ENCODE results near the gene SCD. TPM values are rescaled to one million over a fixed set of nuclear protein-coding genes. Genes with fewer than 3 reads are reported as not detected.

SCD gene
- total and polyA plus RNA-seq, 2 of the 13 experiments (the other 11 are each of a cell fraction or from before 2014, with no cell fraction given): 492 to 512 TPM

DNA sequence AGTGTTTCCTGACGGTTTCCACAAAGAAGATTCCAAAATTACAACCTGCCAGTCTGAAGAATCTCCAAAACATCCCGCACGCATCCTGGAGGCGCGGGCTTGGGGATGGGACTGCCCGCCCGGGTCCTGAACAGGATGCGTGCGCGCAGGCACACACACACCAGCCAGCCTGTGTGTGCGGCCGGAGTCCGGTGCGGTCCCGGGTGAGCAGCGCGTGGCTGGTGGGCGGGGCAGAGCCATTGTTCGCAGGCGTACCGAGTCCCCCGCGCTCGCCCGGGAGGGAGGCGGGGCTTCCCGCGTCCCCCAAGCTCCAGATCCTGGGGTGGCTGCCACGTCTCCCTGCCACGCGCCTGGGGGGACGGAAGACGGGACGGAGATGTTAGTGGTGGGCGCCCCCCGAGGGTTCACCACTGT is 675 bp upstream of the SCD start (continued):
- no peak for TF ChIP-seq HMGXB3 (CRISPR knock-in tag; IDR thresholded peaks at IDR 0.05; ENCODE audit: borderline replicate concordance)
- TF ChIP-seq FOSL1 (CRISPR knock-in tag; IDR thresholded peaks at IDR 0.05; ENCODE audit: borderline replicate concordance): no peak
- TF ChIP-seq, protein P1, sequence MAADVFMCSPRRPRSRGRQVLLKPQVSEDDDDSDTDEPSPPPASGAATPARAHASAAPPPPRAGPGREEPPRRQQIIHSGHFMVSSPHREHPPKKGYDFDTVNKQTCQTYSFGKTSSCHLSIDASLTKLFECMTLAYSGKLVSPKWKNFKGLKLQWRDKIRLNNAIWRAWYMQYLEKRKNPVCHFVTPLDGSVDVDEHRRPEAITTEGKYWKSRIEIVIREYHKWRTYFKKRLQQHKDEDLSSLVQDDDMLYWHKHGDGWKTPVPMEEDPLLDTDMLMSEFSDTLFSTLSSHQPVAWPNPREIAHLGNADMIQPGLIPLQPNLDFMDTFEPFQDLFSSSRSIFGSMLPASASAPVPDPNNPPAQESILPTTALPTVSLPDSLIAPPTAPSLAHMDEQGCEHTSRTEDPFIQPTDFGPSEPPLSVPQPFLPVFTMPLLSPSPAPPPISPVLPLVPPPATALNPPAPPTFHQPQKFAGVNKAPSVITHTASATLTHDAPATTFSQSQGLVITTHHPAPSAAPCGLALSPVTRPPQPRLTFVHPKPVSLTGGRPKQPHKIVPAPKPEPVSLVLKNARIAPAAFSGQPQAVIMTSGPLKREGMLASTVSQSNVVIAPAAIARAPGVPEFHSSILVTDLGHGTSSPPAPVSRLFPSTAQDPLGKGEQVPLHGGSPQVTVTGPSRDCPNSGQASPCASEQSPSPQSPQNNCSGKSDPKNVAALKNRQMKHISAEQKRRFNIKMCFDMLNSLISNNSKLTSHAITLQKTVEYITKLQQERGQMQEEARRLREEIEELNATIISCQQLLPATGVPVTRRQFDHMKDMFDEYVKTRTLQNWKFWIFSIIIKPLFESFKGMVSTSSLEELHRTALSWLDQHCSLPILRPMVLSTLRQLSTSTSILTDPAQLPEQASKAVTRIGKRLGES (CRISPR knock-in tag; IDR thresholded peaks at IDR 0.05; ENCODE audit: borderline replicate concordance): peak; percentile 84; the same call in 1 of the 2 replicates
- no peak for TF ChIP-seq FOXP1 (IDR thresholded peaks at IDR 0.05)
- peak; percentile 76 for TF ChIP-seq FOXP1 (CRISPR knock-in tag; IDR thresholded peaks at IDR 0.05)
- peak; percentile 75 for TF ChIP-seq ZMYM3 (CRISPR knock-in tag; IDR thresholded peaks at IDR 0.05)
- TF ChIP-seq ZNF143 (CRISPR knock-in tag; IDR thresholded peaks at IDR 0.05): no peak
- peak; percentile 91 for TF ChIP-seq SAP130 (CRISPR knock-in tag; IDR thresholded peaks at IDR 0.05; ENCODE audit: low read depth)
- no peak for TF ChIP-seq ZNF570 (CRISPR knock-in tag; IDR thresholded peaks at IDR 0.05; ENCODE audit: borderline replicate concordance)
- peak; percentile 14; the same call in 1 of the 2 replicates for TF ChIP-seq FOXC1 (CRISPR knock-in tag; IDR thresholded peaks at IDR 0.05; ENCODE audit: borderline replicate concordance)
- peak; percentile 36 for TF ChIP-seq ZNF781 (CRISPR knock-in tag; IDR thresholded peaks at IDR 0.05; ENCODE audit: borderline replicate concordance, not compliant biosample characterization)
- no peak; the same call in 1 of the 2 replicates for TF ChIP-seq CREM (IDR thresholded peaks at IDR 0.05)
- TF ChIP-seq CREM (CRISPR knock-in tag; IDR thresholded peaks at IDR 0.05): no peak
- TF ChIP-seq POLR2AphosphoS2 (IDR thresholded peaks at IDR 0.05; ENCODE audit: low read depth, low read length): no peak
- TF ChIP-seq FOXP4 (CRISPR knock-in tag; IDR thresholded peaks at IDR 0.05): peak; percentile 76
- TF ChIP-seq SIX4 (CRISPR knock-in tag; IDR thresholded peaks at IDR 0.05): 0 out of 2 replicates have a peak, but pooled peaks have one; percentile 59
- TF ChIP-seq ZNF772 (CRISPR knock-in tag; IDR thresholded peaks at IDR 0.05): 0 out of 2 replicates have a peak, but pooled peaks have one; percentile 64
- no peak for TF ChIP-seq REXO4 (CRISPR knock-in tag; IDR thresholded peaks at IDR 0.05; ENCODE audit: borderline replicate concordance)
- TF ChIP-seq SP2 (CRISPR knock-in tag; IDR thresholded peaks at IDR 0.05): no peak
- no peak for TF ChIP-seq SP140L (CRISPR knock-in tag; IDR thresholded peaks at IDR 0.05; ENCODE audit: borderline replicate concordance)
- TF ChIP-seq ZNF607 (CRISPR knock-in tag; IDR thresholded peaks at IDR 0.05; ENCODE audit: borderline replicate concordance): no peak
- no peak for TF ChIP-seq ZNF678 (CRISPR knock-in tag; IDR thresholded peaks at IDR 0.05)
- TF ChIP-seq ZNF234 (CRISPR knock-in tag; conservative IDR thresholded peaks at IDR 0.05): no peak
- peak; percentile 29; the same call in 1 of the 2 replicates for TF ChIP-seq HMG20A (CRISPR knock-in tag; IDR thresholded peaks at IDR 0.05; ENCODE audit: borderline replicate concordance)
